H9 (cell line): ENCODE measurements around the gene MAEA. TPM values are rescaled to one million over a fixed set of nuclear protein-coding genes. Genes with fewer than 3 reads are reported as not detected.

Experiments
- DNase-seq: peaks from one replicate; pipeline ENCODE4 v3.0.0-alpha.2; 2017
- H2AFZ ChIP-seq: one replicate; pipeline ENCODE4 v1.6.1; 2013; ENCODE audit warnings: mild to moderate bottlenecking, low read length, control low read depth, moderate library complexity
- H2AK5ac ChIP-seq: 2 replicates; pipeline ENCODE4 v1.6.1; 2013; ENCODE audit warnings: low read length, control low read depth, mixed read lengths; ENCODE audit not compliant: insufficient read length
- H2BK120ac ChIP-seq: one replicate; pipeline ENCODE4 v1.6.1; 2013; ENCODE audit warnings: low read depth, mild to moderate bottlenecking, low read length, control low read depth, inconsistent platforms; ENCODE audit not compliant: poor library complexity, severe bottlenecking
- H2BK12ac ChIP-seq: 2 replicates; pipeline ENCODE4 v1.6.1; 2013; ENCODE audit warnings: low read length, control low read depth, mixed read lengths, low read depth; ENCODE audit not compliant: insufficient read length
- H2BK15ac ChIP-seq: 2 replicates; pipeline ENCODE4 v1.6.1; 2013; ENCODE audit warnings: low read depth, low read length, control low read depth
- H2BK20ac ChIP-seq: one replicate; pipeline ENCODE4 v1.6.1; 2013; ENCODE audit warnings: low read depth, mild to moderate bottlenecking, low read length, control low read depth, inconsistent platforms; ENCODE audit not compliant: poor library complexity, severe bottlenecking
- H2BK5ac ChIP-seq: 2 replicates; pipeline ENCODE4 v1.6.1; 2013; ENCODE audit warnings: low read length, control low read depth, mixed read lengths; ENCODE audit not compliant: insufficient read length
- H3K14ac ChIP-seq: 2 replicates; pipeline ENCODE4 v1.6.1; 2013; ENCODE audit warnings: low read length, control low read depth; ENCODE audit not compliant: insufficient read depth
- H3K18ac ChIP-seq: 2 replicates; pipeline ENCODE4 v1.6.1; 2013; ENCODE audit warnings: low read depth, mild to moderate bottlenecking, mixed read lengths, low read length, control low read depth; ENCODE audit not compliant: insufficient read length
- H3K23ac ChIP-seq: 2 replicates; pipeline ENCODE4 v1.6.1; 2013; ENCODE audit warnings: low read length, control low read depth, mixed read lengths, low read depth; ENCODE audit not compliant: insufficient read length
- H3K23me2 ChIP-seq: 2 replicates; pipeline ENCODE4 v1.6.1; 2013; ENCODE audit warnings: low read depth, mild to moderate bottlenecking, mixed read lengths, low read length, control low read depth; ENCODE audit not compliant: insufficient read length, poor library complexity, severe bottlenecking
- H3K27ac ChIP-seq: 2 replicates; pipeline ENCODE4 v1.5.1; 2013; ENCODE audit warnings: low read length, control low read depth, mixed read lengths, low read depth; ENCODE audit not compliant: insufficient read length
- H3K27me3 ChIP-seq: 2 replicates; pipeline ENCODE4 v1.6.1; 2013; ENCODE audit warnings: low read length, control low read depth, inconsistent platforms; ENCODE audit not compliant: insufficient read depth
- H3K4ac ChIP-seq: 2 replicates; pipeline ENCODE4 v1.6.1; 2013; ENCODE audit warnings: low read depth, mild to moderate bottlenecking, control low read depth, inconsistent platforms, low read length, moderate library complexity
- H3K4me1 ChIP-seq: 2 replicates; pipeline ENCODE4 v1.6.1; 2013; ENCODE audit warnings: low read length, control low read depth, inconsistent platforms; ENCODE audit not compliant: insufficient read depth
- H3K4me2 ChIP-seq: 2 replicates; pipeline ENCODE4 v1.6.1; 2013; ENCODE audit warnings: low read length, control low read depth, mixed read lengths; ENCODE audit not compliant: insufficient read length, insufficient read depth
- H3K56ac ChIP-seq: 2 replicates; pipeline ENCODE4 v1.6.1; 2013; ENCODE audit warnings: low read depth, mild to moderate bottlenecking, mixed read lengths, low read length, control low read depth; ENCODE audit not compliant: insufficient read length
- H3K79me1 ChIP-seq: 2 replicates; pipeline ENCODE4 v1.6.1; 2013; ENCODE audit warnings: low read depth, mild to moderate bottlenecking, moderate library complexity, low read length, control low read depth, inconsistent platforms; ENCODE audit not compliant: insufficient read depth, poor library complexity, severe bottlenecking
- H3K79me2 ChIP-seq: 2 replicates; pipeline ENCODE4 v1.6.1; 2013; ENCODE audit warnings: low read length, control low read depth, inconsistent platforms; ENCODE audit not compliant: insufficient read depth
- H3K9ac ChIP-seq: 2 replicates; pipeline ENCODE4 v1.6.1; 2013; ENCODE audit warnings: low read length, control low read depth, mixed read lengths; ENCODE audit not compliant: insufficient read length; ENCODE audit errors: extremely low read depth
- H3K9me3 ChIP-seq: one replicate; pipeline ENCODE4 v1.6.1; 2013; ENCODE audit warnings: low read depth, low read length, inconsistent platforms; ENCODE audit not compliant: control insufficient read depth
- H3T11ph ChIP-seq: one replicate; pipeline ENCODE4 v1.6.1; 2013; ENCODE audit warnings: mild to moderate bottlenecking, low read length, control low read depth, inconsistent platforms
- H4K20me1 ChIP-seq: one replicate; pipeline ENCODE4 v1.6.1; 2013; ENCODE audit not compliant: control insufficient read depth, insufficient read length, insufficient read depth
- H4K5ac ChIP-seq: 2 replicates; pipeline ENCODE4 v1.6.1; 2013; ENCODE audit warnings: low read depth, mild to moderate bottlenecking, mixed read lengths, low read length, control low read depth; ENCODE audit not compliant: insufficient read length
- H4K8ac ChIP-seq: replicated peaks from 2 replicates; pipeline ENCODE4 v1.6.1; 2013; ENCODE audit warnings: low read length, control low read depth, mixed read lengths, low read depth; ENCODE audit not compliant: insufficient read length
- H4K91ac ChIP-seq: 2 replicates; pipeline ENCODE4 v1.6.1; 2013; ENCODE audit warnings: low read depth, mild to moderate bottlenecking, moderate library complexity, mixed read lengths, low read length, control low read depth; ENCODE audit not compliant: insufficient read length
- H3K27ac Mint-ChIP-seq, 3 experiments: 2 replicates in 2 of 3; 3 replicates in 1 of 3; pipeline ENCODE4 v1.8.0; 2020 to 2021; ENCODE audit warnings: mixed read lengths in 3 of 3, mild to moderate bottlenecking in 1 of 3, moderate library complexity in 1 of 3
- H3K27me3 Mint-ChIP-seq: 2 replicates; pipeline ENCODE4 v1.8.0; 2021; ENCODE audit warnings: low read depth, mild to moderate bottlenecking, moderate library complexity, mixed read lengths
- H3K36me3 Mint-ChIP-seq, 3 experiments: 2 replicates in 2 of 3; 3 replicates in 1 of 3; pipeline ENCODE4 v1.8.0; 2020 to 2021; ENCODE audit warnings: low read depth in 3 of 3, mixed read lengths in 3 of 3; ENCODE audit not compliant: insufficient read depth in 1 of 3
- H3K4me1 Mint-ChIP-seq, 2 experiments: 2 replicates each; pipeline ENCODE4 v1.8.0; 2020; ENCODE audit warnings: mixed read lengths in 2 of 2
- H3K4me3 Mint-ChIP-seq, 2 experiments: 2 replicates in 1 of 2; 3 replicates in 1 of 2; pipeline ENCODE4 v1.8.0; 2020 to 2021; ENCODE audit warnings: mild to moderate bottlenecking in 2 of 2, mixed read lengths in 2 of 2, moderate library complexity in 1 of 2
- H3K9me3 Mint-ChIP-seq, 2 experiments: 2 replicates in 1 of 2; 3 replicates in 1 of 2; pipeline ENCODE4 v1.8.0; 2020; ENCODE audit warnings: mild to moderate bottlenecking in 2 of 2, mixed read lengths in 2 of 2, moderate library complexity in 1 of 2
- CTCF ChIP-seq: fragments of 200-600 bp; sonication (generic); conservative IDR thresholded peaks from 3 replicates; pipeline ENCODE4 v1.8.0; 2021; ENCODE audit warnings: antibody characterized with exemption, mild to moderate bottlenecking
- WGBS: extraction: QIAGEN DNeasy Blood & Tissue Kit; methylation state at CpG from one replicate; pipeline ENCODE4 v1.1.7; 2013; ENCODE audit warnings: missing lambda C conversion rate, low lambda C conversion rate, mixed read lengths; ENCODE audit not compliant: insufficient read length; ENCODE audit errors: extremely low coverage; 5-methylcytosine and 5-hydroxymethylcytosine counted together
- total RNA-seq: library from RNA; stranded (reverse); gene quantifications from 2 replicates; pipeline ENCODE4 v1.2.1, GENCODE V29; 2021

MAEA gene
- total RNA-seq, 1 experiment from 2014 or later = 85.6 TPM

- H3K4me2 ChIP-seq = no peak overlapping the region
- H3K4me1 Mint-ChIP-seq = peaks cover 17 to 19% of the 10 kb centered on the region in 2 experiments
Measured at GRCh38 chr4:1300466-1301455, 11.1 kb downstream of the MAEA start.

More at GRCh38 chr4:1300466-1301455, 11.1 kb downstream of the MAEA start:
- Histone ChIP-seq H3K23me2 (no peaks in the 10 kb centered on the region), H3K27ac (no peak overlapping the region), H4K5ac (no peak overlapping the region), H3K56ac (no peak overlapping the region), H3K18ac (no peak overlapping the region), H3K14ac (no peak overlapping the region), H4K8ac (no peak overlapping the region), H2AFZ (no peak overlapping the region), H3K27me3 (no peaks in the 10 kb centered on the region), H2BK12ac (no peak overlapping the region), H2BK5ac (no peak overlapping the region), H3K23ac (no peak overlapping the region), H3K9me3 (no peaks in the 10 kb centered on the region), H2AK5ac (no peak overlapping the region), H3K4me1 (no peaks in the 10 kb centered on the region), H4K91ac (no peak overlapping the region), H3T11ph (no peak overlapping the region), H3K9ac (no peak overlapping the region), H4K20me1 (no peaks in the 10 kb centered on the region), H3K79me1 (peaks cover 9% of the 10 kb centered on the region), H2BK20ac (no peak overlapping the region), H2BK120ac (no peak overlapping the region), H3K79me2 (peaks cover 37% of the 10 kb centered on the region; the same call in 1 of the 2 replicates), H2BK15ac (no peak overlapping the region), H3K4ac (no peak overlapping the region)
- Mint-ChIP-seq H3K4me3 (no peak overlapping the region), H3K27ac (peak overlapping the region in 1 of 3 experiments; percentile 18; a peak in 1 of 7 replicates), H3K36me3 (peaks cover 4 to 47% (median 31%) of the 10 kb centered on the region in 3 experiments), H3K27me3 (no peaks in the 10 kb centered on the region), H3K9me3 (no peaks in the 10 kb centered on the region)
- no CpG with 5 or more reads among the region's 40 CpGs for WGBS
- TF ChIP-seq CTCF = no peak
- DNase-seq = no peak
